Kidney (tissue), 14 donors: ENCODE data around the gene PTPRG. TPM values are rescaled to one million over a fixed set of nuclear protein-coding genes. Genes with fewer than 3 reads are reported as not detected.

Experiments used
- DNase-seq, 5 donors: peaks; one replicate each; pipeline ENCODE4 v3.0.0-alpha.2; 2013 to 2020
- FAIRE-seq: peaks from 2 replicates; lab custom pipeline; 2012; peaks lifted over from hg19 to GRCh38; lab: Jason Lieb, UNC
- H3K27ac ChIP-seq, 2 donors: one replicate each; pipeline ENCODE4 v1.7.0; 2013; ENCODE audit warnings: low read depth in 2 of 2, low read length in 2 of 2, inconsistent platforms in 1 of 2
- H3K27me3 ChIP-seq: one replicate; pipeline ENCODE4 v1.7.1; 2013; ENCODE audit warnings: low read length, inconsistent platforms; ENCODE audit not compliant: control insufficient read depth, insufficient read depth
- H3K36me3 ChIP-seq, 3 donors: one replicate each; pipeline versions ENCODE4 v1.7.0 to v1.7.1; 2013; ENCODE audit warnings: low read length in 3 of 3, control low read depth in 1 of 3, inconsistent platforms in 1 of 3; ENCODE audit not compliant: insufficient read depth in 3 of 3, control insufficient read depth in 2 of 3
- H3K4me1 ChIP-seq, 3 donors: one replicate each; pipeline versions ENCODE4 v1.7.0 to v1.7.1; 2013; ENCODE audit warnings: low read length in 3 of 3, inconsistent platforms in 1 of 3, low read depth in 1 of 3; ENCODE audit not compliant: control insufficient read depth in 2 of 3, insufficient read depth in 2 of 3
- H3K4me3 ChIP-seq, 3 donors: one replicate each; pipeline versions ENCODE4 v1.7.0 to v1.8.1; 2013; ENCODE audit warnings: low read length in 3 of 3, control low read depth in 1 of 3, inconsistent platforms in 1 of 3
- H3K9ac ChIP-seq, 3 donors: one replicate each; pipeline versions ENCODE4 v1.7.0 to v1.7.1; 2013; ENCODE audit warnings: low read length in 3 of 3, control low read depth in 1 of 3, inconsistent platforms in 1 of 3
- H3K9me3 ChIP-seq, 3 donors: one replicate each; pipeline versions ENCODE4 v1.7.0 to v1.7.1; 2013; ENCODE audit warnings: low read length in 3 of 3, control low read depth in 1 of 3, inconsistent platforms in 1 of 3; ENCODE audit not compliant: control insufficient read depth in 2 of 3, insufficient read depth in 1 of 3
- CTCF ChIP-seq: IDR thresholded peaks from 3 replicates; pipeline ENCODE4 v1.5.1; 2012; ENCODE audit warnings: mild to moderate bottlenecking, moderate library complexity, borderline replicate concordance; ENCODE audit not compliant: insufficient read depth; ENCODE audit errors: extremely low read depth
- intact Hi-C: fragments of 100-400 bp; cut with DNase I; formaldehyde crosslinking; loops from one replicate; pipeline ENCODE4 v1.11.1; 2022
- polyA plus RNA-seq: library from polyadenylated mRNA; stranded (reverse); fragments of 350-450 nt; fragmentation: Illumina TruSeq; extraction: RNeasy Lipid Tissue Mini Kit (QIAGEN cat#74804); gene quantifications from one replicate; pipeline ENCODE4 v1.2.3, GENCODE V29; 2014; ENCODE audit warnings: low read depth, low replicate concordance; ENCODE audit not compliant: insufficient read depth
- total RNA-seq: library from RNA; stranded (reverse); fragmentation: NEBNext Ultra II Directional; extraction: Animal tissue kit (Norgen Biotek cat#: 25700); gene quantifications from one replicate; pipeline ENCODE4 v1.2.1, GENCODE V29; 2021
- donor health status: control.
- donor health status: control.
- donor health status: control.
- donor health status: control.
- donor health status: control.
- donor health status: DM: yes; HTN: yes; CAD: no.
- donor health status: Normal renal cell carcinoma (clear cell type).

PTPRG gene
- total and polyA plus RNA-seq, 2 donors from 2014 or later: 9.2 to 154 TPM

- Histone ChIP-seq H3K36me3 (no peaks in the 10 kb centered on the region), H3K4me1 (peaks cover 0 to 9% (median 6%) of the 10 kb centered on the region in 3 donors), H3K4me3 (no peak overlapping the region), H3K9me3 (no peaks in the 10 kb centered on the region), H3K27ac (no peak overlapping the region), H3K9ac (no peak overlapping the region), H3K27me3 (no peaks in the 10 kb centered on the region)
- DNase-seq: no peak
- FAIRE-seq: no peak
- no peak for TF ChIP-seq CTCF
- intact Hi-C loops: no loop called here
Measured at GRCh38 chr3:61578667-61579367, 17.4 kb downstream of the PTPRG start.

DNA sequence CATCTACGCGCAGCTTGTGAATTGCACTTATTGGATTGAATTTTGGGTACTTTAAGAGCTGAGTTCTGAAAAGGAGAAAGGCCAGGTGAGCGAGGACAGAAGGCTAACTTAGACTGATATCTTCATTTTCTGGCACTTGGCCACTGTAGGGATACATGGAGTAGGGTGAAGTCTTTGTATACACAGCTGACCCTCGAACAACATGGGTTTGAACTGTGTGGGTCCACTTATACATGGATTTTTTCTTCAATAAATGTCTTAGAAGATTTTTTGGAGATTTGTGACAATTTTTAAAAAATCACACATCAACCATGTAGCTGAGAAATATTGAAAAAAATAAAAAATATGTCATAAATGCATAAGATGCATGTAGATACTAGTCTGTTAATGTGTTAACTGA lies 18.3 kb downstream of the PTPRG start:
- TF ChIP-seq CTCF: no peak
- FAIRE-seq: no peak
- H3K9me3 ChIP-seq: no peaks in the 10 kb centered on the region
- no peak overlapping the region for H3K9ac ChIP-seq
- H3K36me3 ChIP-seq: no peaks in the 10 kb centered on the region
- H3K4me3 ChIP-seq: no peak overlapping the region
- intact Hi-C loops: no loop called here
- H3K27ac ChIP-seq: no peak overlapping the region
- H3K4me1 ChIP-seq: peaks cover 0 to 9% (median 6%) of the 10 kb centered on the region in 3 donors
- no peaks in the 10 kb centered on the region for H3K27me3 ChIP-seq
- DNase-seq: no peak

GRCh38 chr3:61580982-61581643 lies 19.7 kb downstream of the PTPRG start:
- H3K9me3 ChIP-seq: no peaks in the 10 kb centered on the region
- FAIRE-seq (no peak), DNase-seq (peak in 2 of 5 donors; percentile 43 to 52)
- peak overlapping the region in 1 of 3 donors; percentile 9 for H3K4me3 ChIP-seq
- peak; percentile 15 for TF ChIP-seq CTCF
- H3K36me3 ChIP-seq: no peaks in the 10 kb centered on the region
- H3K9ac ChIP-seq: peak overlapping the region in 1 of 3 donors; percentile 14
- H3K27ac ChIP-seq: peak overlapping the region in 1 of 2 donors; percentile 15
- intact Hi-C loops: no loop called here
- H3K27me3 ChIP-seq: no peaks in the 10 kb centered on the region
- H3K4me1 ChIP-seq: peaks cover 0 to 9% (median 6%) of the 10 kb centered on the region in 3 donors
